HCT116 (cell line): ENCODE results near the gene EPHB2.

Source experiments
- CBX3 ChIP-seq: IDR thresholded peaks from 2 replicates; pipeline ENCODE4 v1.6.1; 2012; ENCODE audit warnings: low read depth
- EGR1 ChIP-seq: IDR thresholded peaks from 2 replicates; pipeline ENCODE4 v1.6.1; 2012; ENCODE audit warnings: low read depth
- EZH2 ChIP-seq: fragments of 200-600 bp; sonication (generic); IDR thresholded peaks from 2 replicates; pipeline ENCODE4 v1.6.1; 2017; ENCODE audit warnings: antibody characterized with exemption, mixed run types
- EZH2phosphoT487 ChIP-seq: fragments of 200-600 bp; IDR thresholded peaks from 2 replicates; pipeline ENCODE4 v1.6.1; 2018; ENCODE audit warnings: antibody characterized with exemption, borderline replicate concordance
- JUND ChIP-seq: IDR thresholded peaks from 2 replicates; pipeline ENCODE4 v1.6.1; 2012
- POLR2A ChIP-seq: IDR thresholded peaks from 2 replicates; pipeline ENCODE4 v1.7.0; 2011; ENCODE audit warnings: borderline replicate concordance; ENCODE audit not compliant: insufficient read depth, insufficient read length; ENCODE audit errors: extremely low read depth
- POLR2AphosphoS5 ChIP-seq: IDR thresholded peaks from 2 replicates; pipeline ENCODE4 v1.6.1; 2011; ENCODE audit warnings: mild to moderate bottlenecking, low read depth, low read length, moderate library complexity
- SIN3A ChIP-seq: IDR thresholded peaks from 2 replicates; pipeline ENCODE4 v1.6.1; 2012; ENCODE audit warnings: low read depth
- TCF7L2 ChIP-seq: IDR thresholded peaks from 2 replicates; pipeline ENCODE4 v1.7.0; 2011; ENCODE audit warnings: borderline replicate concordance, inconsistent platforms; ENCODE audit not compliant: insufficient read depth, insufficient read length; ENCODE audit errors: extremely low read depth
- ZNF274 ChIP-seq: fragments of 200-500 bp; sonication (Bioruptor generic); IDR thresholded peaks from 2 replicates; pipeline ENCODE4 v1.6.1; 2014; ENCODE audit warnings: mild to moderate bottlenecking, low read depth, low read length, inconsistent platforms
- TF ChIP-seq, protein P1 (sequence below): IDR thresholded peaks from 2 replicates; pipeline ENCODE4 v1.6.1; 2012; ENCODE audit warnings: low read depth
- TF ChIP-seq, protein P2 (sequence below), 3 experiments: fragments of 200-600 bp in 1 of 3; sonication (generic) in 1 of 3; IDR thresholded peaks in 2 of 3; conservative IDR thresholded peaks in 1 of 3; 2 replicates each; pipeline ENCODE4 v1.5.1; 2012 to 2017; ENCODE audit warnings: low read depth in 2 of 3, low read length in 2 of 3, antibody characterized with exemption in 1 of 3, borderline replicate concordance in 1 of 3, control low read depth in 1 of 3, mild to moderate bottlenecking in 1 of 3, mixed read lengths in 1 of 3, mixed run types in 1 of 3, moderate library complexity in 1 of 3; ENCODE audit not compliant: insufficient read depth in 1 of 3
- TF ChIP-seq, protein P3 (sequence below): IDR thresholded peaks from 2 replicates; pipeline ENCODE4 v1.6.1; 2012

DNA sequence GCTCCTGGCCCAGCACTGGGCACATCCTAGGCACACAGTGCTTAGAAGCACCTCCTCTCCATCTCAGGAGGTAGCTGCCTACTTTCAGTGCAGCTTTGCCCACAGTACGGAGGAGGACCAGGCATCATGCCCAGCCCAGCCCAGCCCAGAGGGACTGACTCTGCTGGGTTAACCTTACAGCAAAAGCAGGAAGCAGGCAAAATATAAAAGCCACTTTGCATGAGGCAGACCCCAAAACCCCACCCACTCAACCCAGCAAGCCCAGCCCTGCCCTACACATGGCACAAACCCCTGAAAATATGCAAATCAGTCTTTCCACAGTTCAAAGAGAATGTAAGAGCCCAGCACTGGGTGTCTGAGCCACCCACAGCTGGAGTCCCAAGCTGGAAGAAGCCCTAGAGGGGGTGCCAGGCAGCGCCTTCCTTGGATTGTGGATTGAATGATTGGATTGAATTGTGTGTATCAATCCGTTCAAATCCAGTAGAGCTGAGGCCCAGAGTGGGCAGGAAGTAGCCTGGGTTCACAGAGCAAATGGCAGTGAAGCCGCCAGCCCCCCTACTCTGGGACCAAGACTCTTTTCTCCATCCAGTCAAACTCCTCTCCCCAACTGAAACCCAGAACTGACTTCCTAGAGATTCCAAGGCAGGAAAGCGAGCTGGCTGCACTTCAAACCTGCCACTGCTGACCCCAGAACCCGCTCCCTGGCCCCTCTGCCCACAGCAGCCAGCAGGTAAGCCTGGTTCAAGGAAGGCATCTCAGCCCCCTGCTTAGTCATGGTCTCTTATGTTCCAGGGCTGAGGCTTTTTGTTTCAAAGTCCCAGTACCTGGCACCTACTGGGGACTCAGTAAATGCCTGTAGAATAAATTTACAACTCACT is 144.3 kb downstream of the EPHB2 start:
- TF ChIP-seq, protein P1, sequence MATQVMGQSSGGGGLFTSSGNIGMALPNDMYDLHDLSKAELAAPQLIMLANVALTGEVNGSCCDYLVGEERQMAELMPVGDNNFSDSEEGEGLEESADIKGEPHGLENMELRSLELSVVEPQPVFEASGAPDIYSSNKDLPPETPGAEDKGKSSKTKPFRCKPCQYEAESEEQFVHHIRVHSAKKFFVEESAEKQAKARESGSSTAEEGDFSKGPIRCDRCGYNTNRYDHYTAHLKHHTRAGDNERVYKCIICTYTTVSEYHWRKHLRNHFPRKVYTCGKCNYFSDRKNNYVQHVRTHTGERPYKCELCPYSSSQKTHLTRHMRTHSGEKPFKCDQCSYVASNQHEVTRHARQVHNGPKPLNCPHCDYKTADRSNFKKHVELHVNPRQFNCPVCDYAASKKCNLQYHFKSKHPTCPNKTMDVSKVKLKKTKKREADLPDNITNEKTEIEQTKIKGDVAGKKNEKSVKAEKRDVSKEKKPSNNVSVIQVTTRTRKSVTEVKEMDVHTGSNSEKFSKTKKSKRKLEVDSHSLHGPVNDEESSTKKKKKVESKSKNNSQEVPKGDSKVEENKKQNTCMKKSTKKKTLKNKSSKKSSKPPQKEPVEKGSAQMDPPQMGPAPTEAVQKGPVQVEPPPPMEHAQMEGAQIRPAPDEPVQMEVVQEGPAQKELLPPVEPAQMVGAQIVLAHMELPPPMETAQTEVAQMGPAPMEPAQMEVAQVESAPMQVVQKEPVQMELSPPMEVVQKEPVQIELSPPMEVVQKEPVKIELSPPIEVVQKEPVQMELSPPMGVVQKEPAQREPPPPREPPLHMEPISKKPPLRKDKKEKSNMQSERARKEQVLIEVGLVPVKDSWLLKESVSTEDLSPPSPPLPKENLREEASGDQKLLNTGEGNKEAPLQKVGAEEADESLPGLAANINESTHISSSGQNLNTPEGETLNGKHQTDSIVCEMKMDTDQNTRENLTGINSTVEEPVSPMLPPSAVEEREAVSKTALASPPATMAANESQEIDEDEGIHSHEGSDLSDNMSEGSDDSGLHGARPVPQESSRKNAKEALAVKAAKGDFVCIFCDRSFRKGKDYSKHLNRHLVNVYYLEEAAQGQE, result no peak
- TF ChIP-seq, protein P2, sequence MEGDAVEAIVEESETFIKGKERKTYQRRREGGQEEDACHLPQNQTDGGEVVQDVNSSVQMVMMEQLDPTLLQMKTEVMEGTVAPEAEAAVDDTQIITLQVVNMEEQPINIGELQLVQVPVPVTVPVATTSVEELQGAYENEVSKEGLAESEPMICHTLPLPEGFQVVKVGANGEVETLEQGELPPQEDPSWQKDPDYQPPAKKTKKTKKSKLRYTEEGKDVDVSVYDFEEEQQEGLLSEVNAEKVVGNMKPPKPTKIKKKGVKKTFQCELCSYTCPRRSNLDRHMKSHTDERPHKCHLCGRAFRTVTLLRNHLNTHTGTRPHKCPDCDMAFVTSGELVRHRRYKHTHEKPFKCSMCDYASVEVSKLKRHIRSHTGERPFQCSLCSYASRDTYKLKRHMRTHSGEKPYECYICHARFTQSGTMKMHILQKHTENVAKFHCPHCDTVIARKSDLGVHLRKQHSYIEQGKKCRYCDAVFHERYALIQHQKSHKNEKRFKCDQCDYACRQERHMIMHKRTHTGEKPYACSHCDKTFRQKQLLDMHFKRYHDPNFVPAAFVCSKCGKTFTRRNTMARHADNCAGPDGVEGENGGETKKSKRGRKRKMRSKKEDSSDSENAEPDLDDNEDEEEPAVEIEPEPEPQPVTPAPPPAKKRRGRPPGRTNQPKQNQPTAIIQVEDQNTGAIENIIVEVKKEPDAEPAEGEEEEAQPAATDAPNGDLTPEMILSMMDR (IDR thresholded peaks at IDR 0.05 in 2 of 3, conservative IDR thresholded peaks at IDR 0.05 in 1 of 3; ENCODE audit: borderline replicate concordance in 1 of 3, insufficient read depth in 1 of 3, low read depth in 2 of 3, low read length in 2 of 3), result no peak
- TF ChIP-seq CBX3 (no peak), JUND (no peak), POLR2A (no peak), POLR2AphosphoS5 (no peak), ZNF274 (no peak), EGR1 (no peak), SIN3A (no peak), EZH2 (no peak), TCF7L2 (no peak), EZH2phosphoT487 (no peak)
- TF ChIP-seq, protein P3, sequence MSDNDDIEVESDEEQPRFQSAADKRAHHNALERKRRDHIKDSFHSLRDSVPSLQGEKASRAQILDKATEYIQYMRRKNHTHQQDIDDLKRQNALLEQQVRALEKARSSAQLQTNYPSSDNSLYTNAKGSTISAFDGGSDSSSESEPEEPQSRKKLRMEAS, result no peak
